Measurements from ENCODE around the gene TCF4. TPM values are rescaled to one million over a fixed set of nuclear protein-coding genes. Genes with fewer than 3 reads are reported as not detected.

TCF4 gene
- total RNA-seq, 1 donor from 2014 or later = 77.3 TPM

DNA sequence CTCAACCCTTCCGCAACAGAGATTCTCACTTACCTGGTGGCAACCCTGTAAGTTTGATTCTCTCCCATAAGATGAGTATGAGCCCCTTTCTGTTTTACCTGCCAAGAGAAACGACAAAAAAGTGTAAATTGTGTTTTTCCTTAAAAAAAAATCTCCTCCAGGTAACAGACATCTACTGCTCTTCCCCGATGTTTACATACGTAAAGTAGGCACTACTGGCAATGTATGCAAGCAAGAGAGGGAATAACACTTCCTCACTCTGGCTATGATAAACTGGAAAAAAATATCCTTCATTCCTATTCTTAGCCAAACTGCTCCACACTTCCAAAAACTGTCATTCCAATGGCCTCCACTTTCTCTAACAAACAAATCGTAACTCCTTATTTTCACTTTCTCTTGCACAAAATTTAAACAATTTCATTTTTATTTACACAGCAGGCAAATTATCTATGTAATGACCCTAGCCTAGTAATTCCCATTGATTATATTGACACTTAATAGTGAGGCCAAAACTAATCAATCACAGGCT, 184.5 kb downstream of the TCF4 start:
- no peaks in the 10 kb centered on the region for H3K27me3 Mint-ChIP-seq (ENCODE audit: unreplicated experiment)
- H3K4me3 Mint-ChIP-seq (ENCODE audit: unreplicated experiment) = peak overlapping the region; percentile 68
- no peak for DNase-seq (ENCODE audit: extremely low spot score, unreplicated experiment)
- no peaks in the 10 kb centered on the region for H3K9me3 Mint-ChIP-seq (ENCODE audit: unreplicated experiment)
- peaks cover 76% of the 10 kb centered on the region for H3K4me1 Mint-ChIP-seq (ENCODE audit: unreplicated experiment)
- H3K36me3 Mint-ChIP-seq (ENCODE audit: unreplicated experiment) = no peaks in the 10 kb centered on the region
- peak overlapping the region; percentile 97 for H3K27ac Mint-ChIP-seq (ENCODE audit: unreplicated experiment)
- TF ChIP-seq, protein P1, sequence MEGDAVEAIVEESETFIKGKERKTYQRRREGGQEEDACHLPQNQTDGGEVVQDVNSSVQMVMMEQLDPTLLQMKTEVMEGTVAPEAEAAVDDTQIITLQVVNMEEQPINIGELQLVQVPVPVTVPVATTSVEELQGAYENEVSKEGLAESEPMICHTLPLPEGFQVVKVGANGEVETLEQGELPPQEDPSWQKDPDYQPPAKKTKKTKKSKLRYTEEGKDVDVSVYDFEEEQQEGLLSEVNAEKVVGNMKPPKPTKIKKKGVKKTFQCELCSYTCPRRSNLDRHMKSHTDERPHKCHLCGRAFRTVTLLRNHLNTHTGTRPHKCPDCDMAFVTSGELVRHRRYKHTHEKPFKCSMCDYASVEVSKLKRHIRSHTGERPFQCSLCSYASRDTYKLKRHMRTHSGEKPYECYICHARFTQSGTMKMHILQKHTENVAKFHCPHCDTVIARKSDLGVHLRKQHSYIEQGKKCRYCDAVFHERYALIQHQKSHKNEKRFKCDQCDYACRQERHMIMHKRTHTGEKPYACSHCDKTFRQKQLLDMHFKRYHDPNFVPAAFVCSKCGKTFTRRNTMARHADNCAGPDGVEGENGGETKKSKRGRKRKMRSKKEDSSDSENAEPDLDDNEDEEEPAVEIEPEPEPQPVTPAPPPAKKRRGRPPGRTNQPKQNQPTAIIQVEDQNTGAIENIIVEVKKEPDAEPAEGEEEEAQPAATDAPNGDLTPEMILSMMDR (IDR thresholded peaks at IDR 0.05) = no peak

DNA sequence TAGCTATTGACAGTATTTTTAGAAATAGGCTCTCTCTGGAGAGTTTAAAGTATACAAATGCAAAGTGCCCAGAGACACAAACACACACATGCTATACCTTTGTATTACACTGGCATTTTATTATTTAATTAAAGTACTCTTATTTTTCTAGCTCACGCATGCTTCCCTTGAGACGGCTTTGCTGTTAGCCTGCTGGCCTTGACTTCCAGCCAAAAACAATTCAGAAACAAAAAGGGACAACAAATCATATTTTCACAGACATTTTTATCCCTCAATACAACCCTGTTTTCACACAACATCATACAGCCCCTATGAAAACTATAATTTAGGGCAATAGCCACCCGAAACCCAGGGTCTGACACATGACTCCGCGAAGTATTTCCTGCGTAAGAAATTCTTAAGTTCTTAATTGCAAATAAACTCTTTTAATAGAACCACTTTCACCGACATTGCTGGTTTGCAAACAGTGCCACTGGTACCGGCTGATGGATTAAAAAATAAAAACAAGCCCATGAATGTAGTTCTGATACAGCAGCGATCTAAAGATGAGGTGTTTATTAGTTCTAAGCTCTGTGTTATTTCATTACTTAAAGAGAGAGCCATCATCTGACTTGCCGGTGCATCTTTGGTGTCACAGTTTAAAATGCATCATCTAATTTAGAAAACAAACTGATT, 185.1 kb downstream of the TCF4 start:
- DNase-seq (ENCODE audit: extremely low spot score, unreplicated experiment) = no peak
- Mint-ChIP-seq H3K4me3 (ENCODE audit: unreplicated experiment) (peak overlapping the region; percentile 68), H3K27ac (ENCODE audit: unreplicated experiment) (peak overlapping the region; percentile 97), H3K27me3 (ENCODE audit: unreplicated experiment) (no peaks in the 10 kb centered on the region), H3K36me3 (ENCODE audit: unreplicated experiment) (no peaks in the 10 kb centered on the region), H3K4me1 (ENCODE audit: unreplicated experiment) (peaks cover 79% of the 10 kb centered on the region), H3K9me3 (ENCODE audit: unreplicated experiment) (no peaks in the 10 kb centered on the region)
- TF ChIP-seq, protein P1 (IDR thresholded peaks at IDR 0.05) = no peak

DNA sequence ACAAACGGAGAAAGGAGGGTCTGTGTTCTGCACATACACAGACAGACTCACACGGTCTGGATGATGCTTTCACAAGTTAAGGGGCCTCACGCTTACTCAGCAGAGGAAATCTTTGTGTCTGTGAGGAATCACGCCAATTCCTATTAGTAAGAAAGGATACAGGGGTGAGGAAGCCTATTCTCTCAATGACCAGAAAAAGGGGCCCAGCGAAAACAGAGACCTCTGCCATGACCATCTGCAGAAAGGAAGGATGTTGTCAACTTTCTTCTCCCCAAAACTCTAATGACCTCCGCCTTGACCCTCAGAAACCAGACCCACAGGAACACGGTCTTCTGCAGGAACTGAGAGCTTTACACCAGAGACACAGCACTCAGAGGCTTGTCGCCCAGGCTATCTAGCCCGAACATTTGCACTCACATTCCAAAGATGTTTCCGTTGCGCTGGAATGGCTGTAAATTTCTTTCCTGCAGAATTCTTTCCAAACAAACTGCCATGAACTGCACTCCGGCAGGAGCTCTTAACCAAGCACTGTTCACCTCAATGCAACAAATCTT, 186.3 kb downstream of the TCF4 start:
- no peaks in the 10 kb centered on the region for H3K9me3 Mint-ChIP-seq (ENCODE audit: unreplicated experiment)
- H3K4me1 Mint-ChIP-seq (ENCODE audit: unreplicated experiment) = peaks cover 79% of the 10 kb centered on the region
- peak overlapping the region; percentile 97 for H3K27ac Mint-ChIP-seq (ENCODE audit: unreplicated experiment)
- no peaks in the 10 kb centered on the region for H3K27me3 Mint-ChIP-seq (ENCODE audit: unreplicated experiment)
- no peak for DNase-seq (ENCODE audit: extremely low spot score, unreplicated experiment)
- no peaks in the 10 kb centered on the region for H3K36me3 Mint-ChIP-seq (ENCODE audit: unreplicated experiment)
- TF ChIP-seq, protein P1 (IDR thresholded peaks at IDR 0.05) = no peak
- peak overlapping the region; percentile 74 for H3K4me3 Mint-ChIP-seq (ENCODE audit: unreplicated experiment)

DNA sequence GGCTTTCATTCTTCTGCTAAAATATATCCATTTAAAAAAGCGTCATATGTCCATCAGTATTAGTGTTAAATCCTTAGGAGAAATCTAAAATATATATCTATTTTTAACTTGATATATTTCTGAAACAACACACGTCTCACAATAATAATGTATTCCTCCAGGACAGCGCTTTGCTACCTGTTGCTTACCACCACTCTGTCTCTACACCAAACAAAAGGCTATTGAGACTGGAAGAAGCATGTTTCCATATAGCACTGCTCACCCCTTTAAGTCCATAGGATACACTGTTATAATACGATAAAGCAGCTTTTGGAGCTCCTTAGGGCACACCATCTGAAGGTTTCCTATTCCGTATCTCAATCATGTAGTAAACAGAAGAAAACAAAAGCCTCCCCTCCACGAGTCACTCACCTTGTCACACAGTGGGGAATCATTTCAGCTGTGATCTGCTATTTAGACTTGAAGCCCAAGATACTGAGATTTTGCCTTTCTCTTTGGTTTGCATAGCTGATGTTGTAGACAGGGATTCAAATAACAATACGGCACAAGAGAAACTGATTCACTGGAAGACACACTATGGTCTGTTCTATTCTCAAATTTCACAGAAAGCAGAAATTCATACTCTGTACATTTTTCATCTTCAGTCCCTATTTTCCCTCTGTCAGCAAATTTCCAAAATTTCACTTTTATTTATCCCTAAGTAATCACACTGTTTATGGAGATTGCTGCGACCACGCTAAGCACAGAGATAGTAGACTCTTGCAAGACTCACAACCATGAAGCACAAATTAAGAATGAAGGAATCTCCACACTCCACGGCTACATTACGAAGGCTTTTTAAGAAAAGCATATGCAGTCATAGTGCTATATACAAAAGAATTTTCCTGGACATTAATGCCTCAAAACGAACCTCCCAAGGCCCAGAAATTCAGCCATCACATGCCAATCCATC, 187.1 kb downstream of the TCF4 start:
- Mint-ChIP-seq H3K36me3 (ENCODE audit: unreplicated experiment) (no peaks in the 10 kb centered on the region), H3K27me3 (ENCODE audit: unreplicated experiment) (no peaks in the 10 kb centered on the region), H3K4me1 (ENCODE audit: unreplicated experiment) (peaks cover 71% of the 10 kb centered on the region), H3K9me3 (ENCODE audit: unreplicated experiment) (no peaks in the 10 kb centered on the region), H3K27ac (ENCODE audit: unreplicated experiment) (peak overlapping the region; percentile 97), H3K4me3 (ENCODE audit: unreplicated experiment) (peak overlapping the region; percentile 74)
- TF ChIP-seq, protein P1 (IDR thresholded peaks at IDR 0.05) = no peak
- DNase-seq (ENCODE audit: extremely low spot score, unreplicated experiment) = no peak

Data from osteocyte (in vitro differentiated cells).